Activated T-cell treated with anti-CD3 and anti-CD28 coated beads for 48 hours (primary cell): ENCODE results near the gene MPDZ.

Experiments used
- DNase-seq: peaks from one replicate; pipeline ENCODE4 v3.0.0-alpha.2; 2020; ENCODE audit warnings: low read depth

Gene MPDZ, protein sequence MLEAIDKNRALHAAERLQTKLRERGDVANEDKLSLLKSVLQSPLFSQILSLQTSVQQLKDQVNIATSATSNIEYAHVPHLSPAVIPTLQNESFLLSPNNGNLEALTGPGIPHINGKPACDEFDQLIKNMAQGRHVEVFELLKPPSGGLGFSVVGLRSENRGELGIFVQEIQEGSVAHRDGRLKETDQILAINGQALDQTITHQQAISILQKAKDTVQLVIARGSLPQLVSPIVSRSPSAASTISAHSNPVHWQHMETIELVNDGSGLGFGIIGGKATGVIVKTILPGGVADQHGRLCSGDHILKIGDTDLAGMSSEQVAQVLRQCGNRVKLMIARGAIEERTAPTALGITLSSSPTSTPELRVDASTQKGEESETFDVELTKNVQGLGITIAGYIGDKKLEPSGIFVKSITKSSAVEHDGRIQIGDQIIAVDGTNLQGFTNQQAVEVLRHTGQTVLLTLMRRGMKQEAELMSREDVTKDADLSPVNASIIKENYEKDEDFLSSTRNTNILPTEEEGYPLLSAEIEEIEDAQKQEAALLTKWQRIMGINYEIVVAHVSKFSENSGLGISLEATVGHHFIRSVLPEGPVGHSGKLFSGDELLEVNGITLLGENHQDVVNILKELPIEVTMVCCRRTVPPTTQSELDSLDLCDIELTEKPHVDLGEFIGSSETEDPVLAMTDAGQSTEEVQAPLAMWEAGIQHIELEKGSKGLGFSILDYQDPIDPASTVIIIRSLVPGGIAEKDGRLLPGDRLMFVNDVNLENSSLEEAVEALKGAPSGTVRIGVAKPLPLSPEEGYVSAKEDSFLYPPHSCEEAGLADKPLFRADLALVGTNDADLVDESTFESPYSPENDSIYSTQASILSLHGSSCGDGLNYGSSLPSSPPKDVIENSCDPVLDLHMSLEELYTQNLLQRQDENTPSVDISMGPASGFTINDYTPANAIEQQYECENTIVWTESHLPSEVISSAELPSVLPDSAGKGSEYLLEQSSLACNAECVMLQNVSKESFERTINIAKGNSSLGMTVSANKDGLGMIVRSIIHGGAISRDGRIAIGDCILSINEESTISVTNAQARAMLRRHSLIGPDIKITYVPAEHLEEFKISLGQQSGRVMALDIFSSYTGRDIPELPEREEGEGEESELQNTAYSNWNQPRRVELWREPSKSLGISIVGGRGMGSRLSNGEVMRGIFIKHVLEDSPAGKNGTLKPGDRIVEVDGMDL (N-terminal part only)

GRCh38 chr9:13279284-13280141, at the start of gene MPDZ:
MPDZ (minus strand) TSS chr9:13279692; CDS start chr9:13250315, 29,377 bp downstream.
- DNase-seq = no peak

DNA sequence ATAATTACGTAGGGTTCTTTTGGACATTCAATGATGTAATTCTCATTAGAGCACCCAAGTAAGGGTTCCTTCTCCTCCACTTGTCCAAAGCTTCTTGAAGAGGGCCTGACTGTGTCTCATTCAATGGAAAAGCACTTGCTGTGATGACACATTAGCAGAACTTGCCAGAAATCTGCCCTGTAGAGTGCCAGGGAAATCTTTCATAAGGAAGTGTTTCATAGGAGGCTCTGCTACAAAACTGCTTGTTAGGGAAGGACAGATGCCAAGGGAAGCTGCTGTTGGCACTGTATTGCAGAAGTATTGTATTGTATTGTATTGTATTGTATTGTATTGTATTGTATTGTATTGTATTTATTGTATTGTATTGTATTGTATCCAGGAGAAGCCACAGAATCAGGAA, 45.5 kb upstream of the MPDZ start:
- no peak for DNase-seq

- DNase-seq = no peak
These were observed 43.5 kb upstream of the MPDZ start for GRCh38 chr9:13322828-13323550.

DNA sequence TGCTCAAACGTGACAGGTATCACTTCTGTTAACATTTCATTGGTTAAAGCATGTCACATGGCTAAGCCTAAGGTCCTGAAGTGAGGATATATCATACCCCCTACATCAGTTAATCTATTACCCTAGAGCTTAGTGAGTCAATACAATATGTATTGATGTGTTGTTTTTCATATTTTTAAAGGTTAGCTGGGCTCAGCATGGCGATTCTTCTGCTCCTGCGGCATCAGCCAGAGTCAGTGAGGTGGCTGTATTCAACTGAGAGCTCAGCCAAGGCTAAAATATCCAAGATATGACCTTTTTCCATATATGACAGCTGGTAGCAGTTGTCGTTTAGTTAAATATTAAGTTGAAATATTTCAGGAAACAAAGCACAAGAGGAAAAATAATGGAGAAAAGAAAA, 38.5 kb upstream of the MPDZ start:
- DNase-seq = no peak

- DNase-seq = no peak
These were observed 17.5 kb upstream of the MPDZ start for GRCh38 chr9:13296972-13297371.

GRCh38 chr9:13295556-13295955, 16.1 kb upstream of the MPDZ start:
- DNase-seq = no peak

DNA sequence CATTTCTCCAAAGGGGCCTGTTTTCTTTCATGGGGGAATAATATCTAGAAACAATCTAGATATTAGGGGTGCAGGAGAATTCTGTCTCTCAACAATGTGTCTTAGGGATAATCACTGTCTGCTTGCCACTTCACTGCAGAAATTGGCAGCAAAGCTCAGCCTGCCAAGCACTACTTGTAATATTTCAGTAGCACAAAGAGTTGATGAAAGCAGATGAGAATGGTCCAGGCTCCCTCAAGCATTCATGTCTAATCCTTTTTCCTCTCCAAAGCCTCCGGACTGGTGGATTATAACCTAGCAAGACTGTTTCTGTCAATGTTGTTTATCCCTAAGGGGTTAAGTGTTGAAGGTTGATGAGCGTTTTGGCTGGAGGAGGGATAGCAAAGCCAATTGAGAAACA, 13.3 kb upstream of the MPDZ start:
- DNase-seq = no peak

- DNase-seq = no peak
These were observed 12.7 kb upstream of the MPDZ start for GRCh38 chr9:13292158-13292557.

- DNase-seq = no peak
These were observed 12.2 kb upstream of the MPDZ start for GRCh38 chr9:13291718-13292117.

- DNase-seq = no peak
These were observed 4.5 kb upstream of the MPDZ start for GRCh38 chr9:13284011-13284410.

- DNase-seq = no peak
These were observed 3.5 kb upstream of the MPDZ start for GRCh38 chr9:13282998-13283397.

- DNase-seq = no peak
These were observed 2.0 kb upstream of the MPDZ start for GRCh38 chr9:13281356-13282016.

DNA sequence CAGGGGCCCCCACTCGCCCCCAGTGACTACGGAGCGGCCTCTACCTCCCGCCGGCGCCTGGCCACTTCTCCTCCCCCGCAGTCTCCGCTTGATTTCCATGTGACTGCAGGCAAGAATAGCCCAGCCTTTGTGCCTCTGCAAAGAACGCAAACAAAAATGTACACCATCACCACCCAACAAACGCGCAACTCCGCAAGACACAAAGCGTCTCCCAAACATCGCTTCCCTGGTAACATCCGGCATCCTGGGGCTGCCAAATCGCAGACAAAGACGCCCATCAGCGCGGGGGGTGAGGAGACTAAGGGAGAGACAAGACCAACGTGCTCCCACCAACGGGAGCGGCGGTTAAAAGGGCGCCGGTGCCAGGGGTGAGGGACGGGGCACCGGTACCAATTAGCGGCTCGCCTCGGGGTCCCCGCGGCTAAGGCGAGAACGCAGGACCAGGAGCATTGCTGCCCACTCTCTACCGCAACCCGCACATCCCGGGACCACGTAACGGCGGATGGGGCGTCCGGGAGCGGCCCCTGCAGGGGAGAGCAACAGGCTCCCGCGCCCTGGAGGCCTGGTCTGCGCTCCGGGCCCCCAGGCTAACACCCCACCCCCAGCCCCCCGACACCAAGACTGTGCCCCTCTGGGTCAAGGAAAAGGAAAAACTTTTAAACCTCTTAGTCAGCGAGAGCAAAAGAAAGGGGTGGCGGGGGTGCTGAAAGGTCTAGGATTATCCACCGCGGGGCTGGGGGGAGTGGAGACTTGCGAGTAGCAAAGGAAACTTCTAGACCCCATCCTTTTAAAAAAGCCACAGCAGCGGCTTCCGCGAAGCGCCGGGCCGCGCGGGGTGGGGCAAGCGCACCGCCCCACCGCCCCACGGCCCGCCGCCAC, 885 bp downstream of the MPDZ start:
- no peak for DNase-seq

DNA sequence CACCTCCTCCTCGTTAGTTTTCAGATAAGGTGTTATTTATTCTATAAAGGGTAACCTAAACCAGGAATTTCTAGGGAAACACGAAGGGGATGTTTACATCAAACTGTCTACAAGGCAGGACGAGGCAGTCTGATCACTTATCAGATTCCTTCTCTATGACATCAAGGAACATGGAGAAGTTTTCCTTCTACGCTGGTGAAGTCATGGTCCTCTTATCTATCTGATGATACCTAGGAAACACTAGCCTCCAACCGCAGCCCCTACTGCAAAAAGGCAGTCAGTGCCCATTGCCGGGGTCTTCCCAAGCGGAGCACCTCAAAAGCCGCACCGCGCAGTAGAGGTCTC, 1.5 kb downstream of the MPDZ start:
- no peak for DNase-seq

DNA sequence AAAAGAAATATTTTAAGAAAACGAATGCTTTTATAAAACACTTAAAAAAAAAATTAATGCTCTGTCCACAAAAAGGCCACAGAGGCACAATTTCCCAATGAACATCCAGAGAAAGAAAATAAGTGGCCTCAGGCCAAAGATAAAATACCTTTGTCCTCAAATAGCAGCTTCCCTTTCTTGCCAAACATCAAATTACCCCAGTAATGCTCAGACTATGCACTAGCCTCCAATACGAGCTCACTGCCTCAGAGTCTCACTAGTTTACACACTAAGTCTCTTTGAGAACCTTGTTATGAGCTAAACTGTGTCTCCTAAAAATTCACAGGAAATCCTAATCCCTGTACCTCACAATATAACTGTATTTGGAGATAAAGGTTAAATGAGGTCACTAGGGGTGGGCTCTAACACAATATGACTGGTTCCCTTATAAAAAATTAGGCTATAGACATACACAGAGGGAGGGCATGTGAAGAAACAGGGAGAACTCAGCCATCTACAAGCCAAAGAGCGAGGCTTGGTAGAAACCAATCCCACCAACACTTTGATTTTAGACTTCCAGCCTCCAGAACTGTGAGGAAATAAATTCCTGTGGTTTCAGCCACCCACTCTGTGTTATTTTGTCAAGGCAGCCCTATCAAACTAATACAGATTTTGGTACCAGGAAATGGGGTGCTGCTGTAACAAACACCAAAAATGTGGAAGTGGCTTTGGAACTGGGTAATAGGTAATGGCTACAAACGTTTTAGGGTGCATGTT, 4.4 kb downstream of the MPDZ start:
- no peak for DNase-seq

DNA sequence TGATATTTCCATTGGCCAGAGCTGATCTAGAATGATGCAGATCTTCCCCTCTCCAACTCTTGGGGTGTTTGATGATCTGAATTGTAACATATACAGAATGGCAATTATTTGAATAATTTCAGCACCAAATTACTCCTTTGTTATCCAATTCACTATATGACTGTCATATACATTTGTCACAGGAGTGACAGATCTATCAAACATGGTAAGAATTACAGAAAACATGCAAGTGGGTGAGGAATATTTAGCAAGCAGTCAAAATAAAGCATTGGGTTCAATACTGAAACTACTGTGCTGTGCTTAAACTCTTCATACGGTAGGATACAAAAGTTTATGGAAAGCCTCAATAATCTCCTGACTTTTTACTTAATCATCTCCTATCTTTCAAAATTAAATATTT, 8.8 kb downstream of the MPDZ start:
- DNase-seq = no peak

DNA sequence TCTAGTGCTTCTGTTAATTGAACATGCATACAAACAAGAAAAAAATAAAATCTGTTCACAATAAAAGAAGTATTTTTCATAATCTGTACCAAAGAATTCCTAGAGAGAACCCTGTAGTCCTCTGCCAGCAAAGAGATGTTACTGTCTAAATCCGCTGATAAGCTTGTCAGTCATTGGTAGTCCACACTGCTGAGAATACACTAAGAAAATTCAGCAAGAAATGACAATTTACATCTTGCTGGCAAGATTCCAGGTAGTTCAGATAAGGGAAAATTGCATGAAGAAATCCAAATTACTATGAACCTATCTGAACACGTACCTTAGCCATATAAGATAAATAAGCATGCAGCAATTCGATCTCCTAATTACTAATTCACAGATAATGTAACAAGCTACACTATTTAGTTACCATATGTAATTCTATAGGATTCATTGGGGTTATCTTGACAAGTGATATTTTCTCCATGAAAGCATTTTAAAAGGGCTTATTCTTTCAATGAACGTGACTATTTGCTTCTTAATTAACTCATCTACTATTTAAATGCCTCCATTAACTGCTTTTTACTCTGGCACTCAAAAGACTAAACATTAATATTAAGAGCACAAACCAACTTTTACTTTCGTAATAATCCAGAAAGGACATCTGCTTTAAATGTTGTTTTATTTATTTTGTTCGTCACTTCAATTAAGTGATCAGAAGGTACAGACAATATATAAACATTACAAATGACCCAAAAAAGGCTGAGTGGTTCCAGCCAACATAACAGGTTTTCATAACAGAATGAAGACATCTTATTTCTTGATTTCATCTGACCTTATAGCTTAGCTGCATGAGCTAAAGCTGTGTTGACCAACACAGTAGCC, 9.7 kb downstream of the MPDZ start:
- DNase-seq = no peak

- no peak for DNase-seq
These were observed 11.0 kb downstream of the MPDZ start for GRCh38 chr9:13268469-13268868.
